IMR-90 (cell line): Measurements from ENCODE around the gene ARHGAP24. TPM values are rescaled to one million over a fixed set of nuclear protein-coding genes. Genes with fewer than 3 reads are reported as not detected.

ENCODE experiments used
- ATAC-seq: fragments of 200-7000 bp; cut with Tn5 transposase; 2 replicates; pipeline ENCODE4 v1.9.1; 2020; ENCODE audit warnings: low read depth, mild to moderate bottlenecking, moderate library complexity
- BruUV-seq: library from RNA; stranded (reverse); fragments of 400-500 nt; replicated peaks from 2 replicates; lab custom pipeline; 2021; lab: Mats Ljungman, UMichigan
- CTCF ChIA-PET: fragments of 300-600 bp; formaldehyde crosslinking; extraction: SDS; loops from one replicate; lab custom pipeline; 2021; ENCODE audit warnings: antibody characterized with exemption; lab: Yijun Ruan, JAX
- POLR2A ChIA-PET: fragments of 300-600 bp; sonication (Branson Sonifier 250); formaldehyde crosslinking; loops from one replicate; lab custom pipeline; 2022; ENCODE audit warnings: antibody characterized with exemption; ENCODE audit not compliant: unreplicated experiment; lab: Charles Lee
- DNase-seq: peaks from one replicate; pipeline ENCODE4 v3.0.0; 2013
- H2AFZ ChIP-seq: replicated peaks from 2 replicates; pipeline ENCODE3; 2013; ENCODE audit warnings: low read length, mild to moderate bottlenecking; ENCODE audit not compliant: poor library complexity
- H2AK5ac ChIP-seq: 2 replicates; pipeline ENCODE4 v1.6.1; 2013; ENCODE audit warnings: low read depth, low read length, inconsistent platforms
- H2AK9ac ChIP-seq: replicated peaks from 2 replicates; pipeline ENCODE3; 2013; ENCODE audit warnings: mild to moderate bottlenecking, low read depth, low read length, moderate library complexity; ENCODE audit not compliant: poor library complexity
- H2BK120ac ChIP-seq: 2 replicates; pipeline ENCODE4 v1.6.1; 2013; ENCODE audit warnings: low read depth, low read length, inconsistent platforms
- H2BK15ac ChIP-seq: 3 replicates; pipeline ENCODE4 v1.6.1; 2013; ENCODE audit warnings: low read depth, low read length, inconsistent platforms
- H2BK20ac ChIP-seq: 2 replicates; pipeline ENCODE4 v1.6.1; 2013; ENCODE audit warnings: low read depth, mild to moderate bottlenecking, inconsistent platforms, low read length, moderate library complexity
- H2BK5ac ChIP-seq: 2 replicates; pipeline ENCODE4 v1.6.1; 2013; ENCODE audit warnings: mild to moderate bottlenecking, low read depth, low read length, inconsistent platforms; ENCODE audit not compliant: poor library complexity, severe bottlenecking
- H3K14ac ChIP-seq: replicated peaks from 2 replicates; pipeline ENCODE4 v1.6.1; 2013; ENCODE audit warnings: low read depth, low read length, inconsistent platforms
- H3K18ac ChIP-seq: 2 replicates; pipeline ENCODE4 v1.6.1; 2013; ENCODE audit warnings: low read depth, low read length, control low read depth
- H3K23ac ChIP-seq: 2 replicates; pipeline ENCODE4 v1.6.1; 2013; ENCODE audit warnings: low read depth, low read length, inconsistent platforms
- H3K27ac ChIP-seq: 2 replicates; pipeline ENCODE4 v1.5.1; 2013; ENCODE audit warnings: mild to moderate bottlenecking, control low read depth, low read length; ENCODE audit not compliant: insufficient read depth
- H3K27me3 ChIP-seq: 2 replicates; pipeline ENCODE4 v1.6.1; 2013; ENCODE audit warnings: low read length; ENCODE audit not compliant: control insufficient read depth, insufficient read depth
- H3K36me3 ChIP-seq: 2 replicates; pipeline ENCODE4 v1.6.1; 2013; ENCODE audit warnings: low read length, mixed read lengths; ENCODE audit not compliant: control insufficient read depth, insufficient read depth
- H3K4ac ChIP-seq: 2 replicates; pipeline ENCODE4 v1.6.1; 2013; ENCODE audit warnings: low read depth, low read length, inconsistent platforms
- H3K4me1 ChIP-seq: 2 replicates; pipeline ENCODE4 v1.6.1; 2013; ENCODE audit warnings: low read length, mixed read lengths; ENCODE audit not compliant: control insufficient read depth, insufficient read depth
- H3K4me2 ChIP-seq: 2 replicates; pipeline ENCODE4 v1.6.1; 2013; ENCODE audit warnings: low read depth, mild to moderate bottlenecking, control low read depth, low read length, moderate library complexity
- H3K4me3 ChIP-seq: 2 replicates; pipeline ENCODE4 v1.5.1; 2013; ENCODE audit warnings: low read depth, mild to moderate bottlenecking, control low read depth, low read length, moderate library complexity; ENCODE audit not compliant: insufficient read depth
- H3K56ac ChIP-seq: 2 replicates; pipeline ENCODE4 v1.6.1; 2013; ENCODE audit warnings: low read length, inconsistent platforms; ENCODE audit not compliant: insufficient read depth; ENCODE audit errors: extremely low read depth
- H3K79me1 ChIP-seq, 2 experiments: 2 replicates each; pipeline ENCODE4 v1.6.1; 2013; ENCODE audit warnings: low read length in 2 of 2, inconsistent platforms in 1 of 2, low read depth in 1 of 2
- H3K9ac ChIP-seq: 2 replicates; pipeline ENCODE4 v1.6.1; 2013; ENCODE audit warnings: low read depth, low read length, control low read depth
- H3K9me1 ChIP-seq: 2 replicates; pipeline ENCODE4 v1.6.1; 2013; ENCODE audit warnings: low read length, inconsistent platforms; ENCODE audit not compliant: insufficient read depth
- H3K9me3 ChIP-seq: 2 replicates; pipeline ENCODE4 v1.6.1; 2013; ENCODE audit warnings: low read length; ENCODE audit not compliant: control insufficient read depth, insufficient read depth
- H4K20me1 ChIP-seq: 2 replicates; pipeline ENCODE4 v1.6.1; 2013; ENCODE audit warnings: low read length, inconsistent platforms; ENCODE audit not compliant: insufficient read depth
- H4K5ac ChIP-seq: 2 replicates; pipeline ENCODE4 v1.6.1; 2013; ENCODE audit warnings: mild to moderate bottlenecking, low read depth, low read length, control low read depth
- H4K8ac ChIP-seq, 2 experiments: 2 replicates each; pipeline ENCODE4 v1.6.1; 2013; ENCODE audit warnings: low read depth in 2 of 2, low read length in 2 of 2, control low read depth in 1 of 2, inconsistent platforms in 1 of 2
- H4K91ac ChIP-seq: 2 replicates; pipeline ENCODE4 v1.6.1; 2013; ENCODE audit warnings: low read depth, low read length, inconsistent platforms; ENCODE audit not compliant: insufficient read depth
- POLR2A ChIP-seq: IDR thresholded peaks from 2 replicates; pipeline ENCODE4 v1.6.1; 2012; ENCODE audit warnings: mild to moderate bottlenecking, low read depth, low read length
- RCOR1 ChIP-seq: IDR thresholded peaks from 2 replicates; pipeline ENCODE4 v1.6.1; 2012; ENCODE audit warnings: mild to moderate bottlenecking, low read length, improper control_type of control experiment; ENCODE audit not compliant: insufficient replicate concordance
- SMC3 ChIP-seq: fragments of 150-350 bp; IDR thresholded peaks from 2 replicates; pipeline ENCODE4 v1.6.1; 2016; ENCODE audit warnings: low read depth, mild to moderate bottlenecking, antibody characterized with exemption, low read length, moderate library complexity
- dilution Hi-C: fragments of 300-500 bp; cut with HindIII; formaldehyde crosslinking; loops from one replicate; pipeline ENCODE4 v1.14.3; 2018; ENCODE audit warnings: low sequenced_read_pairs; ENCODE audit not compliant: unreplicated experiment
- in situ Hi-C: fragments of 300-500 bp; cut with MboI; formaldehyde crosslinking; loops from 3 replicates; pipeline ENCODE4 v1.14.3; 2019; ENCODE audit warnings: low sequenced_read_pairs, inconsistent platforms, mixed read lengths
- intact Hi-C: fragments of 100-400 bp; cut with micrococcal nuclease; formaldehyde crosslinking; loops from 2 replicates; pipeline ENCODE4 v1.10.0; 2022
- polyA plus RNA-seq, 3 experiments: library from polyadenylated mRNA; depleted of rRNA; stranded (reverse); fragments of >200 nt; gene quantifications; 2 replicates each; pipeline ENCODE4 v1.2.3, GENCODE V29; 2012; ENCODE audit warnings: low replicate concordance in 1 of 3
- total RNA-seq: library from RNA; depleted of rRNA; stranded (reverse); fragments of >200 nt; gene quantifications from 2 replicates; pipeline ENCODE4 v1.2.3, GENCODE V29; 2012
- TF ChIP-seq, protein P1 (sequence below): fragments of 150-350 bp; IDR thresholded peaks from 2 replicates; pipeline ENCODE4 v1.6.1; 2017; ENCODE audit warnings: mild to moderate bottlenecking, antibody characterized with exemption, low read length, low read depth

Gene ARHGAP24
- total and polyA plus RNA-seq, 2 of the 4 experiments (the other 2 are of a cell fraction) = 11.9 to 24.0 TPM

- TF ChIP-seq POLR2A (no peak), SMC3 (no peak), RCOR1 (no peak)
- TF ChIP-seq, protein P1, sequence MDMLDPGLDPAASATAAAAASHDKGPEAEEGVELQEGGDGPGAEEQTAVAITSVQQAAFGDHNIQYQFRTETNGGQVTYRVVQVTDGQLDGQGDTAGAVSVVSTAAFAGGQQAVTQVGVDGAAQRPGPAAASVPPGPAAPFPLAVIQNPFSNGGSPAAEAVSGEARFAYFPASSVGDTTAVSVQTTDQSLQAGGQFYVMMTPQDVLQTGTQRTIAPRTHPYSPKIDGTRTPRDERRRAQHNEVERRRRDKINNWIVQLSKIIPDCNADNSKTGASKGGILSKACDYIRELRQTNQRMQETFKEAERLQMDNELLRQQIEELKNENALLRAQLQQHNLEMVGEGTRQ = no peak
- no peak overlapping the region for H2BK120ac ChIP-seq
- no peak overlapping the region for H2BK20ac ChIP-seq
- H2AFZ ChIP-seq = no peak overlapping the region
- dilution Hi-C loops (no loop called here), in situ Hi-C loops (no loop called here), intact Hi-C loops (no loop called here)
- no peak overlapping the region for H2BK5ac ChIP-seq
- H3K4me1 ChIP-seq = no peaks in the 10 kb centered on the region
- no peak overlapping the region for H3K9ac ChIP-seq
- BruUV-seq = no TSS peak
- H3K36me3 ChIP-seq = no peaks in the 10 kb centered on the region
- H2AK9ac ChIP-seq = no peak overlapping the region
- H3K27ac ChIP-seq = no peak overlapping the region
- no peak overlapping the region for H3K4me3 ChIP-seq
- H3K56ac ChIP-seq = no peak overlapping the region
- no peaks in the 10 kb centered on the region for H3K9me1 ChIP-seq
- DNase-seq (no peak), ATAC-seq (no peak)
- H3K79me1 ChIP-seq = no peaks in the 10 kb centered on the region
- no peak overlapping the region for H4K8ac ChIP-seq
- no peak overlapping the region for H2AK5ac ChIP-seq
- H3K14ac ChIP-seq = no peak overlapping the region
- no peak overlapping the region for H3K4ac ChIP-seq
- H3K4me2 ChIP-seq = no peak overlapping the region
- no peak overlapping the region for H4K5ac ChIP-seq
- H3K27me3 ChIP-seq = no peaks in the 10 kb centered on the region
- ChIA-PET POLR2A (no interaction called here), CTCF (interaction anchor here (0.9 kb wide), 1 partner anchor 58 kb away, joined by 3 read pairs; no protein-coding TSS in a partner anchor)
- no peaks in the 10 kb centered on the region for H4K20me1 ChIP-seq
- H3K18ac ChIP-seq = no peak overlapping the region
- H2BK15ac ChIP-seq = no peak overlapping the region
- no peak overlapping the region for H3K23ac ChIP-seq
- no peak overlapping the region for H4K91ac ChIP-seq
- H3K9me3 ChIP-seq = no peaks in the 10 kb centered on the region
Measured at GRCh38 chr4:85697854-85698253, 222.9 kb downstream of the ARHGAP24 start.
